Esophagus muscularis mucosa (tissue), 4 donors: ENCODE data around the gene GRM5. TPM values are rescaled to one million over a fixed set of nuclear protein-coding genes. Genes with fewer than 3 reads are reported as not detected.
A peak's percentile ranks its signal among the peaks of the same experiment; 100 is the strongest.
"Not testable (repeated sequence)": the region's sequence is repeated elsewhere in the genome, so short reads cannot be mapped to it uniquely, and the experiment has no call there.

Experiments
- DNase-seq: peaks from one replicate; pipeline ENCODE4 v3.0.0-alpha.2; 2017; ENCODE audit errors: extremely low spot score
- H3K27ac ChIP-seq, 4 donors: fragments of 200-600 bp; sonication (generic); replicated peaks in 1 of 4; 1 replicate in 3 of 4; 2 replicates in 1 of 4; pipeline ENCODE4 v1.5.1; 2016 to 2019; ENCODE audit warnings: mild to moderate bottlenecking in 1 of 4
- H3K27me3 ChIP-seq, 4 donors: fragments of 200-600 bp; sonication (generic); one replicate each; pipeline versions ENCODE4 v1.5.1 to v1.6.0; 2016 to 2019
- H3K36me3 ChIP-seq, 4 donors: fragments of 200-600 bp; sonication (generic); one replicate each; pipeline ENCODE4 v1.5.1; 2016 to 2019
- H3K4me1 ChIP-seq, 4 donors: fragments of 200-600 bp; sonication (generic); one replicate each; pipeline ENCODE4 v1.5.1; 2016 to 2019
- H3K4me3 ChIP-seq, 4 donors: fragments of 200-600 bp; sonication (generic); 1 replicate in 2 of 4; 2 replicates in 2 of 4; pipeline ENCODE4 v1.5.1; 2016 to 2019; ENCODE audit warnings: mild to moderate bottlenecking in 4 of 4, moderate library complexity in 1 of 4
- H3K9me3 ChIP-seq, 4 donors: fragments of 200-600 bp; sonication (generic); 1 replicate in 3 of 4; 2 replicates in 1 of 4; pipeline ENCODE4 v1.5.1; 2016 to 2019
- CTCF ChIP-seq, 3 experiments: fragments of 200-600 bp in 2 of 3; fragments of 450-650 bp in 1 of 3; sonication (generic) in 2 of 3; IDR thresholded peaks; one replicate each; pipeline ENCODE4 v1.5.1; 2017 to 2019; ENCODE audit warnings: antibody characterized with exemption in 3 of 3, mild to moderate bottlenecking in 2 of 3, moderate library complexity in 1 of 3
- EP300 ChIP-seq: sonication (generic); formaldehyde crosslinking; IDR thresholded peaks from one replicate; pipeline ENCODE4 v1.6.1; 2017; ENCODE audit warnings: antibody characterized with exemption
- POLR2A ChIP-seq: fragments of 450-650 bp; IDR thresholded peaks from one replicate; pipeline ENCODE4 v1.6.1; 2017; ENCODE audit warnings: antibody characterized with exemption, moderate library complexity, mild to moderate bottlenecking, low read depth
- POLR2AphosphoS5 ChIP-seq, 2 donors: sonication (generic); formaldehyde crosslinking; IDR thresholded peaks; one replicate each; pipeline ENCODE4 v1.6.1; 2017; ENCODE audit warnings: antibody characterized with exemption in 2 of 2
- WGBS: methylation state at CpG from one replicate; pipeline ENCODE4 v1.1.5; 2018; 5-methylcytosine and 5-hydroxymethylcytosine counted together
- intact Hi-C: fragments of 100-400 bp; cut with DNase I; formaldehyde crosslinking; loops from one replicate; pipeline ENCODE4 v1.15.1; 2023
- total RNA-seq, 4 donors: library from RNA; depleted of rRNA; stranded (reverse); fragments of >200 nt; gene quantifications; one replicate each; pipeline versions ENCODE4 v1.1.0 to v1.2.1, GENCODE V29; 2016

The GRM5 gene
- total RNA-seq, 4 donors from 2014 or later = not detected

GRCh38 chr11:88537613-88538012, 528.2 kb downstream of the GRM5 start:
- TF ChIP-seq EP300 (no peak), POLR2A (no peak), POLR2AphosphoS5 (IDR thresholded peaks at IDR 0.05) (no peak), CTCF (IDR thresholded peaks at IDR 0.05) (no peak)
- 48% methylated on average over 2 of the region's 2 CpGs for WGBS
- DNase-seq = no peak
- Histone ChIP-seq H3K9me3 (no peaks in the 10 kb centered on the region), H3K27ac (no peak overlapping the region), H3K4me3 (no peak overlapping the region), H3K36me3 (no peaks in the 10 kb centered on the region), H3K4me1 (peaks cover 0 to 4% (median 0%) of the 10 kb centered on the region in 4 donors), H3K27me3 (peaks cover 0 to 5% (median 0%) of the 10 kb centered on the region in 4 donors)
- intact Hi-C loops = no loop called here

DNA sequence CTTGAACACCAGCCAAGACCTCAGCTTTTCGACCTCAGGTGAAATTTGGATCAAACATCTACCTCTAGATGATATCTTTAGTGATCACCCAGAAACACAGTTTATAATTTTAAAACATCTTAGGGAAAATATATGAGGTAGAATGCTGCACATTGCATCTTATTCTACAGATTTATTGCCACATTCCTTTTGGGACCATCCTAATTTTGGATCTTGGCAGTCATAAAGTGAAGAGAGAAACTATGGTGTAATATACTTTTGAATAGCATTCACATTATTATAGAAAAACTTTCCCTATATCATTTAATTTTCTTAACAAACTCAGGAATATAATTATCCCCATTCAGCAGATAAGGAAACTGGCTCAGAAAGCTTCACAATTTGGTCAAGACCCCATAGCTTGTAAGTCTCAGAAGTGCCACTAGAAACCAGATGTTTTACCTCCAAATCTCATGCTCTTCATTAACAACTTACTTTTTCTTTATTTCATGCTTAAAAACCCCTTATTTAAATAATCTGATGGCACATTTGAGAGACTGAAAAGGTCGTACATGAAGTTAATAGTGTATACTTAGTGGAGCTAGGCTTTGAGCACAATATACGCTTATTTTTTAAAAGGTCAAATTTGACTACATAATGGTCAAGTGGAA, 529.0 kb downstream of the GRM5 start:
- DNase-seq = no peak
- Histone ChIP-seq H3K36me3 (no peaks in the 10 kb centered on the region), H3K27ac (no peak overlapping the region), H3K4me1 (peaks cover 0 to 4% (median 0%) of the 10 kb centered on the region in 4 donors), H3K9me3 (no peaks in the 10 kb centered on the region), H3K4me3 (no peak overlapping the region), H3K27me3 (peaks cover 0 to 5% (median 0%) of the 10 kb centered on the region in 4 donors)
- WGBS = 85% methylated on average over 3 of the region's 3 CpGs
- TF ChIP-seq CTCF (IDR thresholded peaks at IDR 0.05) = no peak
- no peak for TF ChIP-seq POLR2AphosphoS5 (IDR thresholded peaks at IDR 0.05)
- no peak for TF ChIP-seq EP300
- no peak for TF ChIP-seq POLR2A
- intact Hi-C loops = no loop called here

DNA sequence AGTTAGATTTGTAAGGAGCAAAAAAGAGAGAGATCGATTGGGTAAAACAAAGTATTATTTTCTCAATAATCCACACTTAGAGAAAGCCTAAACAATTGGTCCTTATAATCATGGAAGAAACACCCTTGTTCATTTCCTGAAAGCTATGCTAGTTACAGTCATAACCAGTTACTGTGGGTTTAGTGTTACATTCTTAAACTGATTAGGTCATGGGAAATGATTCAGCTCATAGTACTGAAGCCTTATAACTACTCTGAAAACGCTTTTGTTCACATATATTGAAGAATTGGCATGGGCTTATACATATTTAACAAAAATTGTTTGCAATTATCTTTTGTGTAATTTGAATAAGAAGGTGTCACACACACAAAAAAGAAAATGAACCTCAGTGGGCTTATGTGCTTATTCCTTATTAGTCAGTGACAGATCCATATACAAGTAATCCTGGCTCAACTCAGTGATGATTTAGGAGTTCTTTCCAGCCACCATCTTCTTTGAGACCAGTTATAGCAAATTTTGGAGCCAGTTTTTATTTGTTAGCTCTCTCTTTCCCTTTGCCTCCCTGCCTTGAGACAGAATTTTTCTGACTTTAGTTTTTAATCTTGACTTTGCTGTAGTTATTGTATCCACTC, 529.8 kb downstream of the GRM5 start:
- H3K36me3 ChIP-seq = no peaks in the 10 kb centered on the region
- TF ChIP-seq POLR2AphosphoS5 (IDR thresholded peaks at IDR 0.05) (no peak), EP300 (no peak), POLR2A (no peak), CTCF (IDR thresholded peaks at IDR 0.05) (no peak)
- no peak overlapping the region for H3K4me3 ChIP-seq

DNA sequence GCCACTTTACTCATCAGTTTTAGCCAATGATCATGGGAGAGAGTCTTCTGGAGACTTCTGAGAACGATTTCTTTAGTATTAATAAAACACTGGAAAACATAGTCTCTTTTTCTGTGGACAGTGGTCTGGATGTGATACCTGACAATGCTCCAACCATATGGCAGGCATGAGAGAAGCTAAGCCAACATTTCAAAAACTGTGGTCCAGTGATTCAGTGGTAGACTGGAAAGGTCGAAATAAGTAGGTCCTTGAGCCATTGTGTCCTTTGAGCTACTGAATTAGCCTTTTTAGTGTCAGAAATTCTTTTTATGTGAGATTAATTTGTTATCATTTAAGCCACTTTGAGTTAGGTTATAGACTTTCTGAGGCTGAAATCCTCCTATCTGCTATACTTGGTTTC, 530.5 kb downstream of the GRM5 start:
- TF ChIP-seq EP300 (no peak), POLR2A (no peak), POLR2AphosphoS5 (IDR thresholded peaks at IDR 0.05) (no peak), CTCF (IDR thresholded peaks at IDR 0.05) (no peak)
- H3K27ac ChIP-seq = peak overlapping the region in 1 of 4 donors; percentile 2
- no peaks in the 10 kb centered on the region for H3K36me3 ChIP-seq
- WGBS = 87% methylated on average over 2 of the region's 2 CpGs
- intact Hi-C loops = no loop called here
- peaks cover 0 to 4% (median 0%) of the 10 kb centered on the region in 4 donors for H3K4me1 ChIP-seq
- no peak overlapping the region for H3K4me3 ChIP-seq
- peaks cover 0 to 5% (median 0%) of the 10 kb centered on the region in 4 donors for H3K27me3 ChIP-seq
- H3K9me3 ChIP-seq = no peaks in the 10 kb centered on the region
- DNase-seq = no peak

More for the DNA sequence above, 529.8 kb downstream of the GRM5 start:
- intact Hi-C loops = no loop called here
- peaks cover 0 to 4% (median 0%) of the 10 kb centered on the region in 4 donors for H3K4me1 ChIP-seq
- no peak overlapping the region for H3K27ac ChIP-seq
- H3K9me3 ChIP-seq = no peaks in the 10 kb centered on the region
- H3K27me3 ChIP-seq = peaks cover 0 to 5% (median 0%) of the 10 kb centered on the region in 4 donors
- WGBS = 58% methylated on average over 2 of the region's 2 CpGs
- no peak for DNase-seq

DNA sequence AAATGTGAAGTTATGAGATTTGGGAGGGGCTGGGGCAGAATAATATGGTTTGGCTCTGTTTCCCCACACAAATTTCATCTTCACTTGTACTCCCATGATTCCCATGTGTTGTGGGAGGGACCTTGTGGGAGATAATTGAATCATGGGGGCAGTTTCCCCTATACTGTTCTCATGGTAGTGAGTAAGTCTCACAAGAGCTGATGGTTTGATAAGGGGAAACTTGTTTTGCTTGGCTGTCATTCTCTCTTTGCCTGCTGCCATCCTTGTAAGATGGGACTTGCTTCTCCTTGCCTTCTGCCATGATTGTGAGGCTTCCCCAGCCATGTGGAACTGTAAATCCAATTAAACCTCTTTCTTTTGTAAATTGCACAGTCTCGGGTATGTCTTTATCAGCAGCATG, 531.1 kb downstream of the GRM5 start:
- not testable (repeated sequence) for H3K27ac ChIP-seq

More for the DNA sequence above, 531.1 kb downstream of the GRM5 start:
- H3K9me3 ChIP-seq, H3K36me3 ChIP-seq, H3K4me3 ChIP-seq, DNase-seq, H3K27me3 ChIP-seq, intact Hi-C loops, H3K4me1 ChIP-seq: not testable (repeated sequence)
- 97% methylated on average over 1 of the region's 1 CpG for WGBS
